Smooth muscle cell (in vitro differentiated cells): ENCODE data around the gene MAN1C1. TPM values are rescaled to one million over a fixed set of nuclear protein-coding genes. Genes with fewer than 3 reads are reported as not detected.
A peak's percentile ranks its signal among the peaks of the same experiment; 100 is the strongest.

Experiments used
- DNase-seq: peaks from one replicate; lab custom pipeline; 2025; ENCODE audit not compliant: unreplicated experiment; lab: John Stamatoyannopoulos, UW
- H2AFZ ChIP-seq: fragments of 200-600 bp; sonication (generic); 2 replicates; pipeline ENCODE4 v1.6.0; 2016; ENCODE audit warnings: antibody characterized with exemption, low read depth, mild to moderate bottlenecking
- H3F3A ChIP-seq: fragments of 200-600 bp; sonication (generic); 2 replicates; pipeline ENCODE4 v1.6.0; 2017; ENCODE audit warnings: antibody characterized with exemption, low read depth
- H3K27ac ChIP-seq: fragments of 200-600 bp; sonication (generic); 2 replicates; pipeline ENCODE4 v1.5.1; 2016; ENCODE audit warnings: low read depth, mild to moderate bottlenecking
- H3K27me3 ChIP-seq: fragments of 200-600 bp; sonication (generic); 2 replicates; pipeline ENCODE4 v1.6.1; 2016; ENCODE audit warnings: low read depth, mild to moderate bottlenecking
- H3K36me3 ChIP-seq: fragments of 200-600 bp; sonication (generic); 2 replicates; pipeline ENCODE4 v1.5.1; 2016; ENCODE audit warnings: low read depth
- H3K4me1 ChIP-seq: fragments of 200-600 bp; sonication (generic); 2 replicates; pipeline ENCODE4 v1.5.1; 2016; ENCODE audit warnings: low read depth
- H3K4me2 ChIP-seq: fragments of 200-600 bp; sonication (generic); 2 replicates; pipeline ENCODE4 v1.6.0; 2016; ENCODE audit warnings: mild to moderate bottlenecking
- H3K4me3 ChIP-seq: fragments of 200-600 bp; sonication (generic); 2 replicates; pipeline ENCODE4 v1.5.1; 2016; ENCODE audit warnings: mild to moderate bottlenecking
- H3K79me2 ChIP-seq: fragments of 200-600 bp; sonication (generic); 2 replicates; pipeline ENCODE4 v1.6.0; 2016; ENCODE audit warnings: low read depth, mild to moderate bottlenecking
- H3K9ac ChIP-seq: fragments of 200-600 bp; sonication (generic); 2 replicates; pipeline ENCODE4 v1.6.0; 2016; ENCODE audit warnings: low read depth
- H3K9me3 ChIP-seq: fragments of 200-600 bp; sonication (generic); replicated peaks from 2 replicates; pipeline ENCODE4 v1.5.1; 2016; ENCODE audit warnings: low read depth
- H4K20me1 ChIP-seq: fragments of 200-600 bp; sonication (generic); 2 replicates; pipeline ENCODE4 v1.6.0; 2016; ENCODE audit warnings: low read depth
- WGBS: methylation state at CpG from one replicate; pipeline ENCODE4 v1.1.7; 2016; ENCODE audit warnings: low lambda C conversion rate; 5-methylcytosine and 5-hydroxymethylcytosine counted together
- polyA plus RNA-seq: library from polyadenylated mRNA; unstranded; fragments of >200 nt; fragmentation: Nextera tagmentation; extraction: Ambion mirVana; gene quantifications from 2 replicates; pipeline ENCODE4 v1.2.1, GENCODE V29; 2016
- total RNA-seq: library from RNA; depleted of rRNA; stranded (reverse); fragments of >200 nt; gene quantifications from 2 replicates; pipeline ENCODE4 v1.2.3, GENCODE V29; 2014
- TF ChIP-seq, protein P1 (sequence below): fragments of 200-600 bp; sonication (generic); IDR thresholded peaks from 2 replicates; pipeline ENCODE4 v1.5.1; 2017; ENCODE audit warnings: borderline replicate concordance, mild to moderate bottlenecking, antibody characterized with exemption; ENCODE audit not compliant: insufficient read depth, poor library complexity, severe bottlenecking

Gene MAN1C1
- total and polyA plus RNA-seq, 2 experiments from 2014 or later, result 4.4 to 10.5 TPM

DNA sequence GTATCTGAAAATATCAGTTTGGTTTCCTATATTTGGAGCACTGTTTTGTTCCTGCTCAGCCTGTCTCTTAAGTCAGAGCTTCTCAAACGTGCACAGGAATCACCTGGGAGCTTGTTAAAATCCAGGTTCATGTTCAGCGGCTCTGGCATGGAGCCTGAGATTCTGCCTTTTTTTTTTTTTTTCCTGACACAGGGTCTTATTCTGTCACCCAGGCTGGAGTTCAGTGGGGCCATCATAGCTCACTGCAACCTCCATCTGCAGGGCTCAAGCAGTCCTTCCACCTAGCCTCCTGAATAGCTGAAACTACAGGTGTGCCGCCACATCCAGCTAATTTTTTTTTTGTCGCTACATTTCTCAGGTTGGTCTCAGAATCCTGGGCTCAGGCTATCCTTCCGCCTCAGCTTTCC lies 171.2 kb downstream of the MAN1C1 start:
- no peaks in the 10 kb centered on the region for H3K9me3 ChIP-seq
- TF ChIP-seq, protein P1, sequence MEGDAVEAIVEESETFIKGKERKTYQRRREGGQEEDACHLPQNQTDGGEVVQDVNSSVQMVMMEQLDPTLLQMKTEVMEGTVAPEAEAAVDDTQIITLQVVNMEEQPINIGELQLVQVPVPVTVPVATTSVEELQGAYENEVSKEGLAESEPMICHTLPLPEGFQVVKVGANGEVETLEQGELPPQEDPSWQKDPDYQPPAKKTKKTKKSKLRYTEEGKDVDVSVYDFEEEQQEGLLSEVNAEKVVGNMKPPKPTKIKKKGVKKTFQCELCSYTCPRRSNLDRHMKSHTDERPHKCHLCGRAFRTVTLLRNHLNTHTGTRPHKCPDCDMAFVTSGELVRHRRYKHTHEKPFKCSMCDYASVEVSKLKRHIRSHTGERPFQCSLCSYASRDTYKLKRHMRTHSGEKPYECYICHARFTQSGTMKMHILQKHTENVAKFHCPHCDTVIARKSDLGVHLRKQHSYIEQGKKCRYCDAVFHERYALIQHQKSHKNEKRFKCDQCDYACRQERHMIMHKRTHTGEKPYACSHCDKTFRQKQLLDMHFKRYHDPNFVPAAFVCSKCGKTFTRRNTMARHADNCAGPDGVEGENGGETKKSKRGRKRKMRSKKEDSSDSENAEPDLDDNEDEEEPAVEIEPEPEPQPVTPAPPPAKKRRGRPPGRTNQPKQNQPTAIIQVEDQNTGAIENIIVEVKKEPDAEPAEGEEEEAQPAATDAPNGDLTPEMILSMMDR, result no peak
- no peak overlapping the region for H3K27ac ChIP-seq
- no peaks in the 10 kb centered on the region for H3K79me2 ChIP-seq
- no peak overlapping the region for H3K4me3 ChIP-seq
- no peaks in the 10 kb centered on the region for H3K27me3 ChIP-seq
- H3K9ac ChIP-seq, result no peak overlapping the region
- no peaks in the 10 kb centered on the region for H4K20me1 ChIP-seq
- 92% methylated on average over 5 of the region's 5 CpGs for WGBS
- H3F3A ChIP-seq, result no peaks in the 10 kb centered on the region
- H3K4me2 ChIP-seq, result no peak overlapping the region
- H3K36me3 ChIP-seq, result no peaks in the 10 kb centered on the region
- H3K4me1 ChIP-seq, result no peaks in the 10 kb centered on the region
- H2AFZ ChIP-seq, result no peak overlapping the region
- no peak for DNase-seq

DNA sequence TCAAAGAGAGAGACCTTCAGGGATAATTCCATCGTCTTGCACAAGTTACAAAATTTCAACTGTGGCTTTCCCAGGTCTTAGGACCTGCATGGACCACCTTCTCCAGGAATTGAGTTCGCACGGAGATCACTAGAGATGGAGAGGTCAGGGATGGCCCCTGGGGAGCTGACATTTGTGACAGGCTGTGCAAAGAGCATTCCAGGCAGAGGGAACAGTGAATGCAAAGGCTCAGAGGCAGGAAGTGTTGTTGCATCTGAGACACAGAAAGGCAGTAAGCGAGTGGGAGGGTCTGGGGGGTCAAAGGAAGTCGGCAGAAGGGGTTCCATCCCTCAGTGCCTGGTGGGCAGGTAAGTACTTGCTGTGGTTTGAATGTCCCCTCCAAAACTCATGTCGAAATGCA lies 173.9 kb downstream of the MAN1C1 start:
- Histone ChIP-seq H3K9me3 (no peaks in the 10 kb centered on the region), H3F3A (peaks cover under 1% of the 10 kb centered on the region), H3K4me2 (no peak overlapping the region), H3K79me2 (no peaks in the 10 kb centered on the region), H3K4me3 (no peak overlapping the region), H3K4me1 (no peaks in the 10 kb centered on the region), H2AFZ (no peak overlapping the region), H3K27ac (no peak overlapping the region), H3K36me3 (no peaks in the 10 kb centered on the region), H3K9ac (no peak overlapping the region), H4K20me1 (peaks cover 11% of the 10 kb centered on the region), H3K27me3 (no peaks in the 10 kb centered on the region)
- 91% methylated on average over 6 of the region's 6 CpGs for WGBS
- DNase-seq, result no peak
- TF ChIP-seq, protein P1, result no peak

DNA sequence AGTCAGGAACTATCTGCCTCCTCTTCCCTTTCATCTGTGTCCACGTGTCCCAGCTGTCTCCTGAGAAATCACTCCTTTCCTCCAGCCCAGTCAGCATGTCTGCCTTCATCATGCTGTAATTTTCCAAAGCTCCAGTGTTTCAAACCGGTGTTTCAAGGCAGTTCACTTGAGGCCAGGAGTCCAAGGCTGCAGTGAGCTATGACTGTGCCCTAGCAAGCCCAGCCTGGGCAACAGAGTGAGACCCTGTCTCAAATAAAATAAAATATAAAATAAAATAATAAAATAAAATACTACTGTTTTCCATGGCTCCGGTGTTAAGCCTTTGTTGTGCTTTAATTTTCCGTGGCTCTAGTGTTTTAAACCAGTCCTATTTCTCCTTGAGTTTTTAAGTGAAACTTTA lies 175.5 kb downstream of the MAN1C1 start:
- no peak overlapping the region for H3K9ac ChIP-seq

DNA sequence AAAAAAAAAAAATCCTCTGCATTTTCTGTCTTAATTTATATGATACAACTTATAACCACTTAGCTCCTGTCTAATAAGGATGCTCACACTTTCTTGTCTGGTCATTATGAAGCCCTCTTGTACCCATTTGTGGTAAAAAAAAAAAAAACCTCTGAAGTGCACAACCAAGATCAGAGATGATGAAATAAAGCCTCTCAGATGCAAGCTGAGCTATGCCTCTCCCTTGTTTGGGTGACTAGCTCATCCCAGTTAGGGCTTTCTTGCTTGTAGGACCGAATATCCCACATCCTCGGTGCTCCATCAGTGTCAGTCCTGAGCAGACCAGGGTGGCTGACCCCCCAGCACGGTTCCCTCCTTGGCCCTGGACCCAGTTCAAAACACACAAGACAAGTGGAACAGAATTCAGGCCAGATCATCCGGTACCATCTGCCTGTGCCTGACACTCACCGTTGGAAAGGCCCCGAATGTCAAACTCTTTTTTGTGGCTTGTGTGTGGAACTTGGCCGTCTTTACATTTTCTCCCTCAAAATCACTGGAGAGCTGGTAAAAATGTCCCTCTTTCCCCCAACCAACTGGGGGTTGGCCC lies 177.1 kb downstream of the MAN1C1 start:
- Histone ChIP-seq H3K79me2 (no peaks in the 10 kb centered on the region), H4K20me1 (peaks cover 18% of the 10 kb centered on the region), H3K27ac (peak overlapping the region; percentile 37), H3K9me3 (no peaks in the 10 kb centered on the region), H3K4me2 (no peak overlapping the region), H3K36me3 (no peaks in the 10 kb centered on the region), H3K27me3 (no peaks in the 10 kb centered on the region), H3K4me3 (no peak overlapping the region), H3K4me1 (peaks cover 9% of the 10 kb centered on the region), H2AFZ (no peak overlapping the region), H3K9ac (no peak overlapping the region), H3F3A (peaks cover 9% of the 10 kb centered on the region)
- no peak for DNase-seq
- 77% methylated on average over 7 of the region's 7 CpGs for WGBS
- TF ChIP-seq, protein P1, result no peak

More for the DNA sequence above, 175.5 kb downstream of the MAN1C1 start:
- Histone ChIP-seq H3K4me3 (no peak overlapping the region), H3K27ac (no peak overlapping the region), H2AFZ (no peak overlapping the region), H4K20me1 (peaks cover 18% of the 10 kb centered on the region), H3K27me3 (no peaks in the 10 kb centered on the region), H3K4me2 (no peak overlapping the region), H3K9me3 (no peaks in the 10 kb centered on the region), H3F3A (peaks cover 9% of the 10 kb centered on the region), H3K36me3 (no peaks in the 10 kb centered on the region), H3K79me2 (no peaks in the 10 kb centered on the region), H3K4me1 (peaks cover 9% of the 10 kb centered on the region)
- WGBS, result 68% methylated on average over 4 of the region's 4 CpGs
- TF ChIP-seq, protein P1, result no peak
- no peak for DNase-seq
